Activated B cell treated with CpG ODN at 0.5 μM for 24 hours (primary cell): ENCODE measurements around the gene CYTH2. TPM values are rescaled to one million over a fixed set of nuclear protein-coding genes. Genes with fewer than 3 reads are reported as not detected.

Experiments used
- ATAC-seq: fragments of 200-7000 bp; cut with Tn5 transposase; one replicate; pipeline ENCODE4 v1.10.0; 2021; ENCODE audit warnings: low read depth, mild to moderate bottlenecking, moderate library complexity
- CTCF ChIA-PET: fragments of 350-600 bp; sonication (Branson Sonifier 250); formaldehyde crosslinking; loops from one replicate; lab custom pipeline; 2021; ENCODE audit warnings: antibody characterized with exemption; lab: Charles Lee
- POLR2A ChIA-PET: fragments of 350-600 bp; sonication (Branson Sonifier 250); formaldehyde crosslinking; loops from one replicate; lab custom pipeline; 2021; ENCODE audit warnings: antibody characterized with exemption; lab: Charles Lee
- DNase-seq: peaks from one replicate; pipeline ENCODE4 v3.0.0; 2022
- H3K27ac Mint-ChIP-seq: one replicate; pipeline ENCODE4 v1.8.0; 2020; ENCODE audit warnings: mixed read lengths
- H3K27me3 Mint-ChIP-seq: one replicate; pipeline ENCODE4 v1.8.0; 2021; ENCODE audit warnings: mixed read lengths
- H3K36me3 Mint-ChIP-seq: one replicate; pipeline ENCODE4 v1.8.0; 2021; ENCODE audit warnings: low read depth, mixed read lengths
- H3K4me1 Mint-ChIP-seq: one replicate; pipeline ENCODE4 v1.8.0; 2021; ENCODE audit warnings: mixed read lengths
- H3K4me3 Mint-ChIP-seq: one replicate; pipeline ENCODE4 v1.8.0; 2020; ENCODE audit warnings: mild to moderate bottlenecking, mixed read lengths
- H3K9me3 Mint-ChIP-seq: one replicate; pipeline ENCODE4 v1.8.0; 2020; ENCODE audit warnings: mixed read lengths
- CTCF ChIP-seq: fragments of 200-600 bp; IDR thresholded peaks from one replicate; pipeline ENCODE4 v1.8.0; 2022; ENCODE audit warnings: antibody characterized with exemption, mild to moderate bottlenecking
- intact Hi-C: fragments of 100-400 bp; cut with micrococcal nuclease; formaldehyde crosslinking; loops from one replicate; pipeline ENCODE4 v1.15.1; 2024
- total RNA-seq: library from RNA; stranded (reverse); gene quantifications from 2 replicates; pipeline ENCODE4 v1.2.3, GENCODE V29; 2022

The CYTH2 gene
- total RNA-seq, 1 donor from 2014 or later = 35.6 TPM

GRCh38 chr19:48455908-48456562 is 13.1 kb upstream of the CYTH2 start:
- intact Hi-C loops = no loop called here
- POLR2A ChIA-PET = no interaction called here
- no peak overlapping the region for H3K4me3 Mint-ChIP-seq
- no peaks in the 10 kb centered on the region for H3K9me3 Mint-ChIP-seq
- CTCF ChIA-PET = no interaction called here
- peaks cover 8% of the 10 kb centered on the region for H3K4me1 Mint-ChIP-seq
- no peak for ATAC-seq
- TF ChIP-seq CTCF = no peak
- no peak for DNase-seq
- H3K27ac Mint-ChIP-seq = no peak overlapping the region
- H3K36me3 Mint-ChIP-seq = peaks cover 62% of the 10 kb centered on the region
- H3K27me3 Mint-ChIP-seq = no peaks in the 10 kb centered on the region

- no peak for DNase-seq
- ATAC-seq = no peak
- POLR2A ChIA-PET = no interaction called here
- no peaks in the 10 kb centered on the region for H3K27me3 Mint-ChIP-seq
- H3K9me3 Mint-ChIP-seq = no peaks in the 10 kb centered on the region
- peaks cover 54% of the 10 kb centered on the region for H3K36me3 Mint-ChIP-seq
- peaks cover 8% of the 10 kb centered on the region for H3K4me1 Mint-ChIP-seq
- H3K4me3 Mint-ChIP-seq = no peak overlapping the region
- CTCF ChIA-PET = no interaction called here
- no peak overlapping the region for H3K27ac Mint-ChIP-seq
- intact Hi-C loops = no loop called here
- TF ChIP-seq CTCF = no peak
Measured at GRCh38 chr19:48456864-48457263, 12.3 kb upstream of the CYTH2 start.

GRCh38 chr19:48458016-48458415 is 11.2 kb upstream of the CYTH2 start:
- ChIA-PET POLR2A (interaction anchor here (0.6 kb wide), 1 partner anchor 353 kb away, joined by 3 read pairs; the partner anchor contains the start of gene BCAT2), CTCF (interaction anchor here (0.6 kb wide), 1 partner anchor 104 kb away, joined by 4 read pairs; no protein-coding TSS in a partner anchor)
- no peak for DNase-seq
- intact Hi-C loops = no loop called here
- ATAC-seq = no peak
- H3K4me1 Mint-ChIP-seq = peaks cover 8% of the 10 kb centered on the region
- H3K4me3 Mint-ChIP-seq = no peak overlapping the region
- H3K27ac Mint-ChIP-seq = no peak overlapping the region
- no peak for TF ChIP-seq CTCF
- H3K9me3 Mint-ChIP-seq = no peaks in the 10 kb centered on the region
- H3K27me3 Mint-ChIP-seq = no peaks in the 10 kb centered on the region
- H3K36me3 Mint-ChIP-seq = peaks cover 49% of the 10 kb centered on the region

GRCh38 chr19:48461651-48461981 is 7.6 kb upstream of the CYTH2 start:
- H3K36me3 Mint-ChIP-seq = peaks cover 21% of the 10 kb centered on the region

More at GRCh38 chr19:48461651-48461981, 7.6 kb upstream of the CYTH2 start:
- DNase-seq (no peak), ATAC-seq (no peak)
- ChIA-PET CTCF (no interaction called here), POLR2A (interaction anchor here (0.6 kb wide), 1 partner anchor 26 kb away, joined by 3 read pairs; no protein-coding TSS in a partner anchor)
- H3K9me3 Mint-ChIP-seq = no peaks in the 10 kb centered on the region
- no peak overlapping the region for H3K4me3 Mint-ChIP-seq
- TF ChIP-seq CTCF = no peak
- H3K4me1 Mint-ChIP-seq = peaks cover 2% of the 10 kb centered on the region
- no peaks in the 10 kb centered on the region for H3K27me3 Mint-ChIP-seq
- H3K27ac Mint-ChIP-seq = no peak overlapping the region
- intact Hi-C loops = no loop called here
